ENCODE measurements around the gene KIFC1. TPM values are rescaled to one million over a fixed set of nuclear protein-coding genes. Genes with fewer than 3 reads are reported as not detected.
A peak's percentile ranks its signal among the peaks of the same experiment; 100 is the strongest.

The KIFC1 gene
- total RNA-seq, 1 donor from 2014 or later = 0.38 TPM

DNA sequence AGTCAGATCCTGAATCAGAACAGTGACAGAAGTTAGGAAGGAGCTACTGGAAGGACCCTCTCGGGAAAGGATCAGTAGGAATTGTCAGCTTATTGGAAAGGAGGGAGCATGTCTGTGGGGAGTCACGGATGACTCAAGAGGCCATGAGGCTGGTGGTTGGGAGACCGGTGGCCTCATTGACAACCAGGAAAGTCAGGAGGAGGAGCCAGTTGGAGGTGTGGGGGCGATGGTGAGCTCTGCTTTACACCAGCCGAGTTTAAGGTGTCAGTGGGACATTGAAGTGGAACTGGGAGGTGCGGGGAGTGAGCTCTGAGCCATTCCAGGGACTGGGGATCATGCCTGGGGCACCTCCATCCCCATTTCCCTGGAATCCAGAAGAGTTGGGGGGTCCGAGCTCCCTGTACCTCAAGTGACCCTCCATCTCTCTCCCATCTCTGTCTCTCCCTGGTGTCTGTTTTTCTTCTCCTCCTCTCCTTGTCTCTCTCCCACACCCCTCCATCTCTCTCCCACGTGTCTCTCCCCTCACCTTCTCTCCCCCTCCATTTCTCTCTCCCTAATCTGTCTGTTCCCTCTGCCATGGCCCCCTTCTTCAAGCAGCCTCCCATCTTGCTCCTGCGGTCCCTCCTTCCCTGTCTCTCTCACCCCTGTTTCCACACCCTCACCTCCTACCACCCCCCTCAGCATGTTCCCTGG lies 48.5 kb downstream of the KIFC1 start:
- ATAC-seq (no peak), DNase-seq (ENCODE audit: low spot score) (no peak)

DNA sequence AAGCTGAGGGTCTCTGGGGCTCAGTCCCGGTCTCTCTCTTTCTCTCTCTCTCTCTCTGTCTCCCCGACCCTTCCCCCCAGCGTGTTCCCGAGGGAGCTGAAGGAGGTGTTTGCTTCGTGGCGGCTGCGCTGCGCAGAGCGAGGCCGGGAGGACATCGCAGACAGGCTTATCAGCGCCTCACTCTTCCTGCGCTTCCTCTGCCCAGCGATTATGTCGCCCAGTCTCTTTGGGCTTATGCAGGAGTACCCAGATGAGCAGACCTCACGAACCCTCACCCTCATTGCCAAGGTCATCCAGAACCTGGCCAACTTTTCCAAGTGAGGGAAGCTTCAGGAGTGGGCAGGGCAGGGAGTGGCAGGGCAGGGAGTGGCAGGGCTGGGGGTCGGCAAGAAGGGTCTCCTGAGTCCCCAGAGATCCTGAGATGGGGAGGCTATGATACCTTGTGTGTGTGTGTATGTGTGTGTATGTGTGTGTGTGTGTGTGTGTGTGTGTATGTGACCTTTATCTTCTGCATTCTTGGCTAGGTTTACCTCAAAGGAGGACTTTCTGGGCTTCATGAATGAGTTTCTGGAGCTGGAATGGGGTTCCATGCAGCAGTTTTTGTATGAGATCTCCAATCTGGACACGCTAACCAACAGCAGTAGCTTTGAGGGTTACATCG lies 49.2 kb downstream of the KIFC1 start:
- DNase-seq (ENCODE audit: low spot score) = no peak
- no peak for ATAC-seq

DNA sequence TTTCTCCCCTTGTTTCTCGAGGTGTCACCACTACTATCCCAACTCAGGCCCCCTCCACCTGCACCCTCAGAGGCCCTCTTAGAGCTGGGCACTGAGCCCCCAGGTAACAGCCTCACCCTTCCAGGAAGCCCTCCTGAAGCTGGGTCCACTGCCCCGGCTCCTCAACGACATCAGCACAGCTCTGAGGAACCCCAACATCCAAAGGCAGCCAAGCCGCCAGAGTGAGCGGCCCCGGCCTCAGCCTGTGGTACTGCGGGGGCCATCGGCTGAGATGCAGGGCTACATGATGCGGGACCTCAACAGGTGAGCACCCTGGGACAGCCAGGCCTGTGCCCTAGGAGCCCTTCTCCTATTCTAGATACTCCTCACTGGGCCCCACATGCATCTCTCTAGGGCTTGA lies 49.8 kb downstream of the KIFC1 start:
- ATAC-seq = no peak
- DNase-seq (ENCODE audit: low spot score) = no peak

DNA sequence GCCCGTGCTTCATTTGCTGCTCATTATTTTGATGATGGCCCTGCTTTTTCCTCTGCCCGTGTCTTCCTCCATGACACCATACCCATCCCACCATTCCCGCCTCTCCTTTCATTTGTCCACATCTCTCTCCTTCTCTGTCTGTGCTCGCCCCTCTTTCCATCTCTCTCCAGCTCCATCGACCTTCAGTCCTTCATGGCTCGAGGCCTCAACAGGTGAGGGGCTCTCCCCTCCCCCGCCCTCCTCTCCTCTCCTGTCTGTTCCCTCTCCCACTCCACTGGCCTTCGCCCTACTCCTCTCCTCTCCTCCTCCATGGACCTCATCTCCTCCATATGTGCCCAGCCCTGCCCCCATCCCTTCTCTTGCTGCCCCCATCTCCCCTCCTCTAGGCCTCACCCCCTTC lies 50.7 kb downstream of the KIFC1 start:
- DNase-seq (ENCODE audit: low spot score) (no peak), ATAC-seq (no peak)

DNA sequence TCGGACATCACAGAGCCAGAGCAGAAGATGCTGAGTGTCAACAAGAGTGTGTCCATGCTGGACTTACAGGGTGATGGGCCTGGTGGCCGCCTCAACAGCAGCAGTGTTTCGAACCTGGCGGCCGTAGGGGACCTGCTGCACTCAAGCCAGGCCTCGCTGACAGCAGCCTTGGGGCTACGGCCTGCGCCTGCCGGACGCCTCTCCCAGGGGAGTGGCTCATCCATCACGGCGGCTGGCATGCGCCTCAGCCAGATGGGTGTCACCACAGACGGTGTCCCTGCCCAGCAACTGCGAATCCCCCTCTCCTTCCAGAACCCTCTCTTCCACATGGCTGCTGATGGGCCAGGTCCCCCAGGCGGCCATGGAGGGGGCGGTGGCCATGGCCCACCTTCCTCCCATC lies 51.4 kb downstream of the KIFC1 start:
- DNase-seq (ENCODE audit: low spot score) (no peak), ATAC-seq (no peak)

- DNase-seq (ENCODE audit: low spot score) (no peak), ATAC-seq (no peak)
Observed at GRCh38 chr6:33443619-33444504, 52.2 kb downstream of the KIFC1 start.

DNA sequence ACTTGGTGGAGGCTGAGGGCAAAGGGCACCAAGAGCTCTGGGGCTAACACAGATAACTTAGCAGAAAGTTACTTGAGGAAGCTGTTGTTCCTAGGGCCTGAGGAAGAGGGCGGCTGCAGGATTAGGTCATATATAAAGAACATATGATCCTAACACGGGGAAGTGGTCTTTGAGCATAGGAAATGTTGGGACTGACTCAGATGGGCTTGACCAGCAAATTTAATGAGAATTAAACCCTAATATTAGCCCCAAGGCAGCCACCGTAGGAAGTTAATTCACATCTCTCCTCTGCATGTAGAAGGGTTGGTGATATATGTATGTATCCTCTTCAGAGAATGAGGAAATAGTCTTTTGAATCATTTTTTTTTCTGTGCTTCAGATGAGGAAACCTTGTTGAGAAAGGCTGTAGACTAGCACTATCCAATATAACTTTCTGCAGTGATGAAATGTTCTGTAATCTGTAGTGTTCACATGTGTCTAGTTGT lies 53.5 kb downstream of the KIFC1 start:
- ATAC-seq = no peak
- DNase-seq (ENCODE audit: low spot score) = peak; percentile 40

DNA sequence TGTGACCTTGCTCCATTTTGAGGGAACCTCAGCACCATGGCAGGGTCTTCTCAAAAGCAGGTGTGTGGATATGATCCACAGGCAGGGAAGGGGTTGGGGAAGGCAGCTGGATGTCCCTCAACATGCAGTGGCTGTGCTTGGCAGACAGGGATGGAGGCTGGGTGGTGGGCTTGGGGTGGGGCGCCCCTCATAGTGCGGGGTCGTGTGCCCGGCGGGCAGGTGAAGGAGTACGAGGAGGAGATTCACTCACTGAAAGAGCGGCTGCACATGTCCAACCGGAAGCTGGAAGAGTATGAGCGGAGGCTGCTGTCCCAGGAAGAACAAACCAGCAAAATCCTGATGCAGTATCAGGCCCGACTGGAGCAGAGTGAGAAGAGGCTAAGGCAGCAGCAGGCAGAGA lies 54.7 kb downstream of the KIFC1 start:
- DNase-seq (ENCODE audit: low spot score) (no peak), ATAC-seq (no peak)

DNA sequence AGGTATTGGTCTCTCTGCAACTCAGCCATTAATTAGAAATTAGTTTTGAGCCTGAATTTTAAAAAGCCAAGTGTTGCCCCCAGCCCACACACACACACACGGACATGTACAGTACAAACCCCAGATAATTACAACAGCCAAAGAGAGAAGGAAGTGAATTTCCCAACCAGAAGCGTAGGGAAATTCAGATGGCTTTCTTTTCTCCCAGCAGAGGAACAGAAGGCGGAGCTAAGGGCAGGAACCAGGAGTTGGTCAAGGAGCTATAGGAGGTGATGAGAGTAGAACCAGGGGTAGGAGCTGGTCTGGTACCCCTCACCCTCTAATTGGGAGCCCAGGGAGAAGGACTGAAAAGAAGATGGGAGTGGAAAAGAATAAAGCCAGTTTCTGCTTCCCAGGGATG lies 58.8 kb downstream of the KIFC1 start:
- ATAC-seq = no peak

GRCh38 chr6:33451606-33452005 lies 60.0 kb downstream of the KIFC1 start:
- no peak for ATAC-seq
- DNase-seq (ENCODE audit: low spot score) = no peak

More for the DNA sequence above, 58.8 kb downstream of the KIFC1 start:
- DNase-seq (ENCODE audit: low spot score) = no peak

DNA sequence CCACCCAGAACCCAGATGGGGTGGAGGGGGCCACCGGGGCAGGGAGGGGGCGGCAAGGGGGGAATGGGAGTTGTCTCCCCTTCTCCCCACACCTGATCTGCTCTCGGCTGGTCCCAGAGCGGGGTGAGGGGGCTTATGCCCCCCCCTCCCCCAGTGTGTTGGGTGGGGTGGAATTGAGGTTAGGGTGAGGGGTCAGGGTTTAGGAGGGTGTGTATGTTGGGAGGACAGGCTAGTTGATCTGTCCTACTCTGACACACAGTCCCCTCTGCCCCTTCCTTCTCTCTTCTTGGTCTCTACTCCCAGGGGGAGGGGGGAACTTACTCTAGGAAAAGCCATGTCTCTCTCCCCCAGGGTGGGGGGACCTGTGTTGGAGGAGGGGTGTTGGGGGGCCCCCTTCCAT lies 60.9 kb downstream of the KIFC1 start:
- ATAC-seq (no peak), DNase-seq (ENCODE audit: low spot score) (no peak)

GRCh38 chr6:33453393-33454008 lies 61.9 kb downstream of the KIFC1 start:
- DNase-seq (ENCODE audit: low spot score) = no peak
- ATAC-seq = no peak

GRCh38 chr6:33454009-33454946 lies 62.7 kb downstream of the KIFC1 start, which contains the start of gene ZBTB9:
ZBTB9 (plus strand) TSS chr6:33454576; CDS start chr6:33455101, 525 bp downstream.
- DNase-seq (ENCODE audit: low spot score) (peak; percentile 97), ATAC-seq (peak; percentile 99)

- ATAC-seq = no peak
- DNase-seq (ENCODE audit: low spot score) = no peak
Observed at GRCh38 chr6:33455051-33455450, 63.4 kb downstream of the KIFC1 start.

DNA sequence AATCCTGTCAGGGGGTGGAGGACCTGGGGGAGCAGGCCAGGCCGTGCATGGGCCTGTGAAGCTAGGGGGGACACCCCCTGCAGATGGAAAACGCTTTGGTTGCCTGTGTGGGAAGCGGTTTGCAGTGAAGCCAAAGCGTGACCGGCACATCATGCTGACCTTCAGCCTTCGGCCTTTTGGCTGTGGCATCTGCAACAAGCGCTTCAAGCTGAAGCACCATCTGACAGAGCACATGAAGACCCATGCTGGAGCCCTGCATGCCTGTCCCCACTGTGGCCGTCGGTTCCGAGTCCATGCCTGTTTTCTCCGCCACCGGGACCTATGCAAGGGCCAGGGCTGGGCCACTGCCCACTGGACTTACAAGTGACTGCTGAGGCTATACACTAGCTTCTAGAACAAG lies 64.5 kb downstream of the KIFC1 start:
- no peak for ATAC-seq
- no peak for DNase-seq (ENCODE audit: low spot score)

DNA sequence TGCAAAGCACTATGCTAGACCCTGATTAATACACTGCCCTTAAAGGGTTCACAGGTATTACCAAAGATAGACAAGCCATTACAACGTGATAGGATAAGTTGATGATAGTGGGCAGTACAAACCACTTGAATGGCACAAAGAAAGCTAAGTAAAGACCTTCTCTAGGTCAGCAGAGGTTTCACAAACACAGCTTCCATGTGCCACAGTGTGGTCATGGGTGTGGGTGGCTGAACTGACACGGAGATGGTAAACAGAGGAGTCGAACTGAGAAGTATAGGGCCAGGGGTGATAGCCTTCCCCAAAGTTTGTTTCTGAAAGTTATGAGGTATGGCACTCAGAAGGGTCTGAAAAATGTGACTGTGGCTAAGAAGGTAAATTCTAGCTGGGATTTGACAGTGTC lies 67.1 kb downstream of the KIFC1 start:
- DNase-seq (ENCODE audit: low spot score) (no peak), ATAC-seq (no peak)

DNA sequence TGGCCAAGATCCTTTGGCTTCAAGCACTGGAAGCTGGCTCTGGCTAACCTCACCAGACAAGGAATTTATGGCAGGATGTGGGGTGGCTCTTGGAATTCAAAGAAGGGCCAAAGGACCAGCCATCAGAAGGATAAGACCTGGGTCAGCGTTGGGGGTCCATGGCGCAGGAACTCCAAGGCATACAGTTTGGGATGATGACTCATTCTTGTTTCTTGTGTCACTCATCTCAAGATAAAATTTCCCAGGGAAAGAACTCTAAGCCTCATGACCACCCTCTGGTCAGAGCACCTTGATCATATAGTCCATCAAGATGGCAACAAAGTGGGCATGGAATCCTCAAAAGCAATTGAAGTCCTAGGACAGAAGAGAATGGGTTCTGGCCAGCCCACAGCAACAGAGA lies 67.6 kb downstream of the KIFC1 start:
- ATAC-seq = no peak
- DNase-seq (ENCODE audit: low spot score) = no peak
